CD14-positive monocyte (primary cell): ENCODE data around the gene ARFGAP3. TPM values are rescaled to one million over a fixed set of nuclear protein-coding genes. Genes with fewer than 3 reads are reported as not detected.
"Not testable (repeated sequence)": the region's sequence is repeated elsewhere in the genome, so short reads cannot be mapped to it uniquely, and the experiment has no call there.

ENCODE experiments used
- DNase-seq, 3 donors: peaks; one replicate each; pipeline ENCODE4 v3.0.0-alpha.2; 2011 to 2022
- H2AFZ ChIP-seq: 2 replicates; pipeline ENCODE4 v1.6.0; 2012; ENCODE audit warnings: mild to moderate bottlenecking, low read depth, low read length, inconsistent platforms; ENCODE audit not compliant: insufficient read depth, poor library complexity, severe bottlenecking
- H3K27ac ChIP-seq, 2 donors: 1 replicate in 1 of 2; 2 replicates in 1 of 2; pipeline ENCODE4 v1.5.1; 2012 to 2013; ENCODE audit warnings: low read length in 2 of 2, control low read depth in 1 of 2, inconsistent platforms in 1 of 2, low read depth in 1 of 2, mild to moderate bottlenecking in 1 of 2
- H3K27me3 ChIP-seq, 2 donors: one replicate each; pipeline versions ENCODE4 v1.6.0 to v1.6.1; 2011 to 2013; ENCODE audit warnings: low read length in 2 of 2; ENCODE audit not compliant: control insufficient read depth in 2 of 2, insufficient read depth in 2 of 2
- H3K36me3 ChIP-seq, 2 donors: replicated peaks in 1 of 2; 1 replicate in 1 of 2; 2 replicates in 1 of 2; pipeline versions ENCODE4 v1.5.1 to v1.6.1; 2012 to 2013; ENCODE audit warnings: low read length in 2 of 2, control low read depth in 1 of 2, inconsistent platforms in 1 of 2, mild to moderate bottlenecking in 1 of 2; ENCODE audit not compliant: insufficient read depth in 2 of 2, control insufficient read depth in 1 of 2
- H3K4me1 ChIP-seq, 2 donors: 1 replicate in 1 of 2; 2 replicates in 1 of 2; pipeline versions ENCODE4 v1.5.1 to v1.6.1; 2012 to 2013; ENCODE audit warnings: low read length in 2 of 2, control low read depth in 1 of 2, inconsistent platforms in 1 of 2, mild to moderate bottlenecking in 1 of 2, moderate library complexity in 1 of 2; ENCODE audit not compliant: insufficient read depth in 2 of 2, control insufficient read depth in 1 of 2
- H3K4me2 ChIP-seq: replicated peaks from 2 replicates; pipeline ENCODE3; 2012; ENCODE audit warnings: low read length, moderate library complexity, mild to moderate bottlenecking; ENCODE audit not compliant: poor library complexity, severe bottlenecking; ENCODE audit errors: extremely low read depth
- H3K4me3 ChIP-seq, 3 experiments: fragments of 200-600 bp in 1 of 3; sonication (generic) in 1 of 3; replicated peaks in 1 of 3; 1 replicate in 2 of 3; 2 replicates in 1 of 3; pipeline ENCODE4 v1.5.1; 2011 to 2013; ENCODE audit warnings: low read length in 3 of 3, mild to moderate bottlenecking in 3 of 3, control low read depth in 2 of 3, low read depth in 2 of 3, inconsistent platforms in 1 of 3, moderate library complexity in 1 of 3
- H3K79me2 ChIP-seq: 2 replicates; pipeline ENCODE4 v1.6.0; 2012; ENCODE audit warnings: mild to moderate bottlenecking, control low read depth, inconsistent platforms, low read length, moderate library complexity; ENCODE audit not compliant: insufficient read depth
- H3K9ac ChIP-seq: 2 replicates; pipeline ENCODE4 v1.6.0; 2017; ENCODE audit warnings: low read length, mild to moderate bottlenecking; ENCODE audit not compliant: insufficient read depth, poor library complexity, severe bottlenecking
- H3K9me3 ChIP-seq, 2 donors: replicated peaks in 1 of 2; 1 replicate in 1 of 2; 2 replicates in 1 of 2; pipeline versions ENCODE4 v1.5.1 to v1.6.1; 2012 to 2013; ENCODE audit warnings: low read length in 2 of 2, control low read depth in 1 of 2; ENCODE audit not compliant: control insufficient read depth in 1 of 2, insufficient read depth in 1 of 2
- H4K20me1 ChIP-seq: 2 replicates; pipeline ENCODE4 v1.6.0; 2012; ENCODE audit warnings: mild to moderate bottlenecking, low read length, control low read depth, moderate library complexity; ENCODE audit not compliant: insufficient read depth
- H3K27ac Mint-ChIP-seq, 7 donors: one replicate each; pipeline ENCODE4 v1.8.0; 2020; ENCODE audit warnings: mild to moderate bottlenecking in 7 of 7, mixed read lengths in 7 of 7, moderate library complexity in 6 of 7, inconsistent platforms in 2 of 7
- H3K27me3 Mint-ChIP-seq, 3 donors: one replicate each; pipeline ENCODE4 v1.8.0; 2021 to 2022; ENCODE audit warnings: low read depth in 3 of 3, mild to moderate bottlenecking in 3 of 3, mixed read lengths in 3 of 3, moderate library complexity in 3 of 3, inconsistent platforms in 1 of 3
- H3K36me3 Mint-ChIP-seq, 2 donors: one replicate each; pipeline ENCODE4 v1.8.0; 2020; ENCODE audit warnings: mixed read lengths in 2 of 2, inconsistent platforms in 1 of 2, mild to moderate bottlenecking in 1 of 2
- H3K4me1 Mint-ChIP-seq: one replicate; pipeline ENCODE4 v1.8.0; 2020; ENCODE audit warnings: mild to moderate bottlenecking, mixed read lengths
- H3K4me3 Mint-ChIP-seq, 2 donors: one replicate each; pipeline ENCODE4 v1.8.0; 2020; ENCODE audit warnings: mild to moderate bottlenecking in 2 of 2, mixed read lengths in 2 of 2, moderate library complexity in 1 of 2
- H3K9me3 Mint-ChIP-seq, 7 donors: one replicate each; pipeline ENCODE4 v1.8.0; 2020 to 2022; ENCODE audit warnings: mixed read lengths in 7 of 7, mild to moderate bottlenecking in 6 of 7, moderate library complexity in 6 of 7, inconsistent platforms in 2 of 7
- WGBS: methylation state at CpG from one replicate; pipeline ENCODE4 v1.1.5; 2013; ENCODE audit warnings: missing lambda C conversion rate; ENCODE audit not compliant: insufficient coverage; 5-methylcytosine and 5-hydroxymethylcytosine counted together
- intact Hi-C, 2 donors: fragments of 100-400 bp; cut with micrococcal nuclease; formaldehyde crosslinking; loops; one replicate each; pipeline versions ENCODE4 v1.15.0 to v1.15.1; 2023
- polyA plus RNA-seq, 3 donors: library from polyadenylated mRNA; depleted of rRNA in 1 of 3; unstranded in 2 of 3; stranded (reverse) in 1 of 3; fragments of 300-500 nt in 2 of 3; fragments of >200 nt in 1 of 3; fragmentation: Illumina TruSeq in 2 of 3; gene quantifications; 1 replicate in 2 of 3; 2 replicates in 1 of 3; pipeline ENCODE4 v1.2.3, GENCODE V29; 2012 to 2021
- TF ChIP-seq, protein P1 (sequence below): fragments of 200-600 bp; IDR thresholded peaks from one replicate; pipeline ENCODE4 v1.8.0; 2022; ENCODE audit warnings: antibody characterized with exemption, mild to moderate bottlenecking

Gene ARFGAP3
- polyA plus RNA-seq, 3 donors: 22.3 to 38.7 (median 34.8) TPM

GRCh38 chr22:42786606-42787356 is 70.3 kb downstream of the ARFGAP3 start:
- Mint-ChIP-seq H3K4me1 (no peaks in the 10 kb centered on the region), H3K27ac (peak overlapping the region in 1 of 7 donors; percentile 48)
- intact Hi-C loops: loop anchor here in 1 of 2 donors (10.0 kb wide), 1 partner anchor 52 kb away; no protein-coding TSS in a partner anchor

DNA sequence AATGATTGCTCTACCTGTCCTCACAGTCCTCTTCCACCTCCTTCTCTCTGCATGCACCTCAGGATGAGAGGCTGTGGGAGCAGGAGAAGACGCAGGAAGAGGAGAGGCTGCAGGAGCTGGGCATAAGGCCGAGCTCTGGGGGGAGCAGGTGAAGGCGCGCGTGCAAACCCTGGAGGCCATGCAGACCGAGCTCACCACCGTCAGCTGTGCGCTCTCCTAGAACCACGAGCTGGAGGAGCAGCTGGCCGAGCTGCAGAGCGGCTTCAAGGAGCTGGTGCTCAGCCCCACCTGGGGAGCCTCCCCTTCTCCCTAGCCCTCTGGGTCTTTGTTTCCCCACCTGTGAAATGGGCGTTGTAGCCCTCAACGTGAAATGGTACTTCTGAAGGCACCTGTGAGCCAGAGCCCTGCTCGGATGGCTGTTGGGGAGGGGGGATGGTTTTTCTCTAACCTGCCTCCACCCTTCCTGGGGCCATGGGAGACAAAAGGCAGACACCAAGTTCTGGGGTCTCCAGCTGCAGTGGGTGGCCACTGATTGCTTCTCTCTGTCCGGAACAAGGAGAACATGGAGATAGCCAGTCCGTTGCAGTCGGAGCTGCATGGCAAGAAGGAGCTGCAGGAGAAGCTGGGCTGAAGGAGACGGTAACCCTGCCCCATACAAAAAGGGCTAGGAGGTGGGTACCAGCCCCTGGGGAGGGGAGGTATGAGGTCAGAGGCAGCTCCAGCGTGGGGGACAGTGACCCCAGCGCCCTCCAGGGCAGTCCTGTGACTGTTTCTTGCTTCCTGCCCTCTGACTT is 71.2 kb downstream of the ARFGAP3 start:
- Histone ChIP-seq H3K9ac (no peak overlapping the region), H3K9me3 (no peaks in the 10 kb centered on the region), H4K20me1 (no peaks in the 10 kb centered on the region), H3K27ac (no peak overlapping the region), H3K4me1 (no peaks in the 10 kb centered on the region), H3K4me3 (no peak overlapping the region), H2AFZ (no peak overlapping the region), H3K79me2 (no peaks in the 10 kb centered on the region), H3K36me3 (no peaks in the 10 kb centered on the region), H3K27me3 (no peaks in the 10 kb centered on the region), H3K4me2 (no peak overlapping the region)
- no peak for DNase-seq
- intact Hi-C loops: loop anchor here in 1 of 2 donors (10.0 kb wide), 1 partner anchor 51 kb away; no protein-coding TSS in a partner anchor
- Mint-ChIP-seq H3K4me1 (no peaks in the 10 kb centered on the region), H3K27ac (peak overlapping the region in 1 of 7 donors; percentile 58), H3K27me3 (peaks cover 1 to 4% (median 2%) of the 10 kb centered on the region in 3 donors), H3K4me3 (no peak overlapping the region), H3K9me3 (no peaks in the 10 kb centered on the region), H3K36me3 (no peaks in the 10 kb centered on the region)
- TF ChIP-seq, protein P1, sequence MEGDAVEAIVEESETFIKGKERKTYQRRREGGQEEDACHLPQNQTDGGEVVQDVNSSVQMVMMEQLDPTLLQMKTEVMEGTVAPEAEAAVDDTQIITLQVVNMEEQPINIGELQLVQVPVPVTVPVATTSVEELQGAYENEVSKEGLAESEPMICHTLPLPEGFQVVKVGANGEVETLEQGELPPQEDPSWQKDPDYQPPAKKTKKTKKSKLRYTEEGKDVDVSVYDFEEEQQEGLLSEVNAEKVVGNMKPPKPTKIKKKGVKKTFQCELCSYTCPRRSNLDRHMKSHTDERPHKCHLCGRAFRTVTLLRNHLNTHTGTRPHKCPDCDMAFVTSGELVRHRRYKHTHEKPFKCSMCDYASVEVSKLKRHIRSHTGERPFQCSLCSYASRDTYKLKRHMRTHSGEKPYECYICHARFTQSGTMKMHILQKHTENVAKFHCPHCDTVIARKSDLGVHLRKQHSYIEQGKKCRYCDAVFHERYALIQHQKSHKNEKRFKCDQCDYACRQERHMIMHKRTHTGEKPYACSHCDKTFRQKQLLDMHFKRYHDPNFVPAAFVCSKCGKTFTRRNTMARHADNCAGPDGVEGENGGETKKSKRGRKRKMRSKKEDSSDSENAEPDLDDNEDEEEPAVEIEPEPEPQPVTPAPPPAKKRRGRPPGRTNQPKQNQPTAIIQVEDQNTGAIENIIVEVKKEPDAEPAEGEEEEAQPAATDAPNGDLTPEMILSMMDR: no peak
- WGBS: 89% methylated on average over 15 of the region's 20 CpGs

More at GRCh38 chr22:42786606-42787356, 70.3 kb downstream of the ARFGAP3 start:
- Histone ChIP-seq H2AFZ (no peak overlapping the region), H3K4me3 (no peak overlapping the region), H3K79me2 (no peaks in the 10 kb centered on the region), H3K9me3 (no peaks in the 10 kb centered on the region), H4K20me1 (no peaks in the 10 kb centered on the region), H3K4me1 (no peaks in the 10 kb centered on the region), H3K27me3 (no peaks in the 10 kb centered on the region), H3K36me3 (no peaks in the 10 kb centered on the region), H3K27ac (no peak overlapping the region), H3K4me2 (no peak overlapping the region), H3K9ac (no peak overlapping the region)
- DNase-seq: no peak
- no peaks in the 10 kb centered on the region for H3K36me3 Mint-ChIP-seq
- WGBS: 93% methylated on average over 11 of the region's 16 CpGs
- no peak overlapping the region for H3K4me3 Mint-ChIP-seq
- no peaks in the 10 kb centered on the region for H3K9me3 Mint-ChIP-seq
- peaks cover 1 to 4% (median 2%) of the 10 kb centered on the region in 3 donors for H3K27me3 Mint-ChIP-seq
- TF ChIP-seq, protein P1: no peak

GRCh38 chr22:42782306-42782705 is 74.8 kb downstream of the ARFGAP3 start:
- not testable (repeated sequence) for H3K4me2 ChIP-seq, H3K4me3 Mint-ChIP-seq, H4K20me1 ChIP-seq, H3K4me3 ChIP-seq, H3K4me1 Mint-ChIP-seq, H3K79me2 ChIP-seq, H3K36me3 ChIP-seq, H3K27ac ChIP-seq, H3K36me3 Mint-ChIP-seq, H2AFZ ChIP-seq, H3K4me1 ChIP-seq, DNase-seq, H3K9me3 ChIP-seq, H3K9ac ChIP-seq, H3K27me3 ChIP-seq, H3K9me3 Mint-ChIP-seq, H3K27me3 Mint-ChIP-seq
- peak overlapping the region in 1 of 7 donors; percentile 69 for H3K27ac Mint-ChIP-seq
- intact Hi-C loops: loop anchor here (5.0 to 10.0 kb wide), 2 partner anchors 48 to 250 kb away; no protein-coding TSS in a partner anchor
- WGBS: 92% methylated on average over 4 of the region's 9 CpGs
